SK-N-SH treated with all-trans-retinoic acid at 6 μM for 48 hours (cell line): ENCODE results near the gene CD101.
"Not testable (repeated sequence)": the region's sequence is repeated elsewhere in the genome, so short reads cannot be mapped to it uniquely, and the experiment has no call there.

Source experiments
- ATAC-seq: fragments of 200-7000 bp; cut with Tn5 transposase; 3 replicates; pipeline ENCODE4 v1.9.1; 2020; ENCODE audit warnings: mild to moderate bottlenecking, moderate library complexity
- ARNTL ChIP-seq: fragments of 450-650 bp; formaldehyde crosslinking; IDR thresholded peaks from 2 replicates; pipeline ENCODE4 v1.5.0; 2020; ENCODE audit warnings: low read depth, mild to moderate bottlenecking, moderate library complexity, borderline replicate concordance
- BACH2 ChIP-seq: fragments of 250-450 bp; sonication (Bioruptor Pico); IDR thresholded peaks from 2 replicates; pipeline ENCODE4 v1.9.0; 2021; ENCODE audit warnings: mild to moderate bottlenecking, borderline replicate concordance
- ESRRG ChIP-seq: fragments of 250-450 bp; sonication (Bioruptor Pico); IDR thresholded peaks from 2 replicates; pipeline ENCODE4 v1.6.1; 2021; ENCODE audit warnings: mild to moderate bottlenecking
- ISL1 ChIP-seq: fragments of 250-450 bp; sonication (Bioruptor Pico); IDR thresholded peaks from 2 replicates; pipeline ENCODE4 v2.1.2; 2022; ENCODE audit warnings: mild to moderate bottlenecking, moderate library complexity
- PPARA ChIP-seq: fragments of 250-450 bp; sonication (Bioruptor Pico); IDR thresholded peaks from 2 replicates; pipeline ENCODE4 v1.5.0; 2020; ENCODE audit warnings: mild to moderate bottlenecking, borderline replicate concordance
- RARB ChIP-seq: fragments of 250-450 bp; sonication (Bioruptor Pico); IDR thresholded peaks from 2 replicates; pipeline ENCODE4 v1.8.0; 2021; ENCODE audit warnings: mild to moderate bottlenecking, moderate library complexity
- SNAI2 ChIP-seq: fragments of 250-450 bp; sonication (Bioruptor Pico); IDR thresholded peaks from 2 replicates; pipeline ENCODE4 v1.5.0; 2020; ENCODE audit warnings: mild to moderate bottlenecking, moderate library complexity
- TOX ChIP-seq: fragments of 250-450 bp; sonication (Bioruptor Pico); IDR thresholded peaks from 2 replicates; pipeline ENCODE4 v1.8.0; 2021; ENCODE audit warnings: mild to moderate bottlenecking, moderate library complexity, borderline replicate concordance
- ZC3H10 ChIP-seq: fragments of 250-450 bp; sonication (Bioruptor Pico); IDR thresholded peaks from 2 replicates; pipeline ENCODE4 v1.5.1; 2021; ENCODE audit warnings: mild to moderate bottlenecking, moderate library complexity
- ZNF565 ChIP-seq: fragments of 450-650 bp; formaldehyde crosslinking; conservative IDR thresholded peaks from 2 replicates; pipeline ENCODE4 v1.5.0; 2020; ENCODE audit warnings: low read depth, mild to moderate bottlenecking, moderate library complexity
- ZNF70 ChIP-seq: fragments of 450-650 bp; formaldehyde crosslinking; IDR thresholded peaks from 2 replicates; pipeline ENCODE4 v1.5.0; 2020; ENCODE audit warnings: mild to moderate bottlenecking, moderate library complexity
- TF ChIP-seq, protein P1 (sequence below): fragments of 250-450 bp; sonication (Bioruptor Pico); IDR thresholded peaks from 2 replicates; pipeline ENCODE4 v1.5.0; 2020; ENCODE audit warnings: mild to moderate bottlenecking, moderate library complexity
- TF ChIP-seq, protein P2 (sequence below): fragments of 250-450 bp; sonication (Bioruptor Pico); IDR thresholded peaks from 2 replicates; pipeline ENCODE4 v1.8.0; 2020; ENCODE audit warnings: mild to moderate bottlenecking, moderate library complexity, borderline replicate concordance
- TF ChIP-seq, protein P3 (sequence below): fragments of 250-450 bp; sonication (Bioruptor Pico); IDR thresholded peaks from 2 replicates; pipeline ENCODE4 v1.8.0; 2021; ENCODE audit warnings: low read depth, mild to moderate bottlenecking, moderate library complexity, borderline replicate concordance

CD101 gene

DNA sequence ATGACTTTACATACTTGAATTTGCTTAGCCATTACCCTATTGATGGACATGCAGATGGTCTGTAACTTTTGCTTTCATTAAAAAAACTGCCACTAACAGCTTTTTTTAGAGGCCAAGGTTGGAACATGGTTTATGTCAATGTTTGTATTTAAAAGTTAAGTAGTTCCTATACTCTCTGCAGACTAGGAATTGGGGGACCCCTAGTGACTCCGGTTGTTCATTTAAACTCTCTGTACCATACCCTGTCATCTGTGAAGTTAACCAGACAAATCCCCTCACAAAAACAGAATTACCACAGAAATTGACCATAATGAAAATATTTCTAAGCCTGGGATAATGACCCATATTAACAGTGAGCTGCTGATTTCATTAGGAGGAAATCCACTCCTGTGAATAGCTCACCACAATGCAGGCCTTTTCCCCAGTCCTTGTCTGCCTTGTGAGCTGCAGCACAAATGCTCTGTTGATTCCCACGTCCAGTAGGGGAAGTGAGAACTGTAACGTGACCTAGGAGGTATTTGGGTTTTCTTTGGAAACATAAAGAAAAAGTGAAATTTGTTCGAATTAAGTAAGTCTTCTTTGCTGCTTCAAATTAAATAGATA, 30.2 kb upstream of the CD101 start (continued):
- TF ChIP-seq, protein P1, sequence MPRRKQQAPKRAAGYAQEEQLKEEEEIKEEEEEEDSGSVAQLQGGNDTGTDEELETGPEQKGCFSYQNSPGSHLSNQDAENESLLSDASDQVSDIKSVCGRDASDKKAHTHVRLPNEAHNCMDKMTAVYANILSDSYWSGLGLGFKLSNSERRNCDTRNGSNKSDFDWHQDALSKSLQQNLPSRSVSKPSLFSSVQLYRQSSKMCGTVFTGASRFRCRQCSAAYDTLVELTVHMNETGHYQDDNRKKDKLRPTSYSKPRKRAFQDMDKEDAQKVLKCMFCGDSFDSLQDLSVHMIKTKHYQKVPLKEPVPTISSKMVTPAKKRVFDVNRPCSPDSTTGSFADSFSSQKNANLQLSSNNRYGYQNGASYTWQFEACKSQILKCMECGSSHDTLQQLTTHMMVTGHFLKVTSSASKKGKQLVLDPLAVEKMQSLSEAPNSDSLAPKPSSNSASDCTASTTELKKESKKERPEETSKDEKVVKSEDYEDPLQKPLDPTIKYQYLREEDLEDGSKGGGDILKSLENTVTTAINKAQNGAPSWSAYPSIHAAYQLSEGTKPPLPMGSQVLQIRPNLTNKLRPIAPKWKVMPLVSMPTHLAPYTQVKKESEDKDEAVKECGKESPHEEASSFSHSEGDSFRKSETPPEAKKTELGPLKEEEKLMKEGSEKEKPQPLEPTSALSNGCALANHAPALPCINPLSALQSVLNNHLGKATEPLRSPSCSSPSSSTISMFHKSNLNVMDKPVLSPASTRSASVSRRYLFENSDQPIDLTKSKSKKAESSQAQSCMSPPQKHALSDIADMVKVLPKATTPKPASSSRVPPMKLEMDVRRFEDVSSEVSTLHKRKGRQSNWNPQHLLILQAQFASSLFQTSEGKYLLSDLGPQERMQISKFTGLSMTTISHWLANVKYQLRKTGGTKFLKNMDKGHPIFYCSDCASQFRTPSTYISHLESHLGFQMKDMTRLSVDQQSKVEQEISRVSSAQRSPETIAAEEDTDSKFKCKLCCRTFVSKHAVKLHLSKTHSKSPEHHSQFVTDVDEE = no peak

DNA sequence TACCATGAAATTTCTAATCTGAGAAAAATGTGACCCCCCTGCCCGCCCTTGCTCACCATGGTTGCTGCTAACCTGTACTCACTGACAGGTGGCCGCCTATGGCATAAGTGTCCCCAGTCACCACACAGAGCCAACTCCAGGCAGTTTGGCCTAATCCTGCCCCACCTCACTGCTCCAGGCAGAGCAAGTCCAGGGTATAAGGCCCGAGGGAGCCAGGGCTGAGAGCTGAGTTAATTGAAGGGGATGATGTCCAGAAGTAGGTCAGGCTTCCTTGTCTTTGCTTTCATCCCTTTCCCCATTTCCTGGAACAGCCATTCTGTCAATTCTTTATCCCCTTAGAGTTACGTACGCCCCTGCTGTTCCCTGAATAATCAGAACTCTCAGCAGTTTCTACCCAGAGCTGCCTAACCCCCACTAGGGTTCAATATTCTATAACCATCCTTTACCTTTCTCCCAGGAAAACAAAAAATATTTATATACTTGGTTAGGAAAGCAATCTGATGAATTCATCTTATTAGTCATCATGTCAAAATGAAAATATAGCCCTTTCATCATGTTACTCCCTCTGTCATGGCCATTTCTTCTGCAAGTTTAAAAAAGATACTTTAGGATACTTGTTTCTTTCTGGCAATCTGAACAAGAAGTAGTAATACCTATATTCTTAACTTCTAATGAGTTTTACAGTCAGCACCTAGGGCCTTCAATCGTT, 29.4 kb upstream of the CD101 start:
- ATAC-seq = no peak
- TF ChIP-seq ZC3H10 (CRISPR knock-in tag) = no peak
- TF ChIP-seq, protein P2, sequence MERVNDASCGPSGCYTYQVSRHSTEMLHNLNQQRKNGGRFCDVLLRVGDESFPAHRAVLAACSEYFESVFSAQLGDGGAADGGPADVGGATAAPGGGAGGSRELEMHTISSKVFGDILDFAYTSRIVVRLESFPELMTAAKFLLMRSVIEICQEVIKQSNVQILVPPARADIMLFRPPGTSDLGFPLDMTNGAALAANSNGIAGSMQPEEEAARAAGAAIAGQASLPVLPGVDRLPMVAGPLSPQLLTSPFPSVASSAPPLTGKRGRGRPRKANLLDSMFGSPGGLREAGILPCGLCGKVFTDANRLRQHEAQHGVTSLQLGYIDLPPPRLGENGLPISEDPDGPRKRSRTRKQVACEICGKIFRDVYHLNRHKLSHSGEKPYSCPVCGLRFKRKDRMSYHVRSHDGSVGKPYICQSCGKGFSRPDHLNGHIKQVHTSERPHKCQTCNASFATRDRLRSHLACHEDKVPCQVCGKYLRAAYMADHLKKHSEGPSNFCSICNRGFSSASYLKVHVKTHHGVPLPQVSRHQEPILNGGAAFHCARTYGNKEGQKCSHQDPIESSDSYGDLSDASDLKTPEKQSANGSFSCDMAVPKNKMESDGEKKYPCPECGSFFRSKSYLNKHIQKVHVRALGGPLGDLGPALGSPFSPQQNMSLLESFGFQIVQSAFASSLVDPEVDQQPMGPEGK (CRISPR knock-in tag) = no peak
- TF ChIP-seq TOX = no peak
- TF ChIP-seq SNAI2 (CRISPR knock-in tag) = no peak

DNA sequence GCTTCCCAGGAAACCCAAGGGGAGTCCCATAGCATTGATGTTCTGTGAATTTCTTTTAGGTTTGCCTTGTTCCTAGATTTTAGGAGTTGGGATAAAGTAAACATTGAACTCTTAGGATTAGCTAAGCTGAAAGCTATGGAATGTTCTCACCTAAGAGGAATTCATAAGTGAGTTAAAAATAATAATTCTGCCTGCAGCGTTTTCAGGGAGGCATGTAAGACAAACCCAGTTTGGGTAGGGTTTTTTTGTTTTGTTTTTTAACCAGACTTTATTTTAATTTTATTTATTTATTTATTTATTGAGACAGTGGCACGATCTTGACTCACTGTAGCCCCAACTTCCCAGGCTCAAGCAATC, 28.9 kb upstream of the CD101 start:
- no peak for TF ChIP-seq ISL1 (CRISPR knock-in tag)
- ATAC-seq = no peak

DNA sequence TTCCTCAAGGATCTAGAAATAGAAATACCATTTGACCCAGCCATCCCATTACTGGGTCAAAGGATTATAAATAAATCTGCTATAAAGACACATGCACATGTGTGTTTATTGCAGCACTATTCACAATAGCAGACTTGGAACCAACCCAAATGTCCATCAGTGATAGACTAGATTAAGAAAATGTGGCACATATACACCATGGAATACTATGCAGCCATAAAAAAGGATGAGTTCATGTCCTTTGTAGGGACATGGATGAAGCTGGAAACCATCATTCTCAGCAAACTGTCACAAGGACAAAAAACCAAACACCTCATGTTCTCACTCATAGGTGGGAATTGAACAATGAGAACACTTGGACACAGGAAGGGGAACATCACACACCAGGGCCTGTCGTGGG, 21.3 kb upstream of the CD101 start:
- ATAC-seq = not testable (repeated sequence)

DNA sequence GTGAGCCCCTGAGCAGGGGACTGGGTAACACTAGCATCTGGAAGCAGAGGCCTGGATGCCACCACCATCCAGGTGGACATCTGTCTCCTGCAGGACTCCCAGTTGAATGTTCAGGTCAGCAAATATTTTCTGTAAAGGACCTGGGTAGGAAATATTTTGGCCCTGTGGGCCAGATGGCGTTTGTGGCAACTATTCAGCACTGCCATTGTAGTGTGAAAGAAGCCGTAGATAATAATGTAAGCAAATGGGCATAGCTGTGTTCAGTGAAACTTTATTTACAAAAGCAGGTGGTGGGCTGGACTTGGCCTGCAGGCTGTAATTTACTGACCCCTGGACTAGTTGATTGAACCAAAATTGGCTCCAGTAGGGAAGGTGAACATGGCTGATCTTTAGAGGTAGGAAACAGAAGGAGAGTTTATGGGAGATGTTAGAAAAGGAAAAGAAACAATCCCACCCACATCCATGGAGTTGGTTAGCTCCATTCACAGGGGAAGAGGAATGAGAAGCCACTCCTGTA, 20.0 kb upstream of the CD101 start:
- TF ChIP-seq ZNF565 (CRISPR knock-in tag) (no peak), PPARA (CRISPR knock-in tag) (no peak), TOX (no peak), SNAI2 (CRISPR knock-in tag) (no peak), ZNF70 (CRISPR knock-in tag) (no peak), ARNTL (CRISPR knock-in tag) (no peak), BACH2 (CRISPR knock-in tag) (no peak), ESRRG (CRISPR knock-in tag) (no peak), RARB (no peak)
- TF ChIP-seq, protein P3, sequence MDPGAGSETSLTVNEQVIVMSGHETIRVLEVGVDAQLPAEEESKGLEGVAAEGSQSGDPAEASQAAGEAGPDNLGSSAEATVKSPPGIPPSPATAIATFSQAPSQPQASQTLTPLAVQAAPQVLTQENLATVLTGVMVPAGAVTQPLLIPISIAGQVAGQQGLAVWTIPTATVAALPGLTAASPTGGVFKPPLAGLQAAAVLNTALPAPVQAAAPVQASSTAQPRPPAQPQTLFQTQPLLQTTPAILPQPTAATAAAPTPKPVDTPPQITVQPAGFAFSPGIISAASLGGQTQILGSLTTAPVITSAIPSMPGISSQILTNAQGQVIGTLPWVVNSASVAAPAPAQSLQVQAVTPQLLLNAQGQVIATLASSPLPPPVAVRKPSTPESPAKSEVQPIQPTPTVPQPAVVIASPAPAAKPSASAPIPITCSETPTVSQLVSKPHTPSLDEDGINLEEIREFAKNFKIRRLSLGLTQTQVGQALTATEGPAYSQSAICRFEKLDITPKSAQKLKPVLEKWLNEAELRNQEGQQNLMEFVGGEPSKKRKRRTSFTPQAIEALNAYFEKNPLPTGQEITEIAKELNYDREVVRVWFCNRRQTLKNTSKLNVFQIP (CRISPR knock-in tag) = no peak
- TF ChIP-seq, protein P1 = no peak
- TF ChIP-seq, protein P2 (CRISPR knock-in tag) = no peak

More for the DNA sequence above, 20.0 kb upstream of the CD101 start:
- no peak for ATAC-seq
